ENCODE measurements around the gene SERGEF. TPM values are rescaled to one million over a fixed set of nuclear protein-coding genes. Genes with fewer than 3 reads are reported as not detected.

SERGEF gene
- total and polyA plus RNA-seq, 7 donors, result 24.0 to 50.4 (median 30.7) TPM

DNA sequence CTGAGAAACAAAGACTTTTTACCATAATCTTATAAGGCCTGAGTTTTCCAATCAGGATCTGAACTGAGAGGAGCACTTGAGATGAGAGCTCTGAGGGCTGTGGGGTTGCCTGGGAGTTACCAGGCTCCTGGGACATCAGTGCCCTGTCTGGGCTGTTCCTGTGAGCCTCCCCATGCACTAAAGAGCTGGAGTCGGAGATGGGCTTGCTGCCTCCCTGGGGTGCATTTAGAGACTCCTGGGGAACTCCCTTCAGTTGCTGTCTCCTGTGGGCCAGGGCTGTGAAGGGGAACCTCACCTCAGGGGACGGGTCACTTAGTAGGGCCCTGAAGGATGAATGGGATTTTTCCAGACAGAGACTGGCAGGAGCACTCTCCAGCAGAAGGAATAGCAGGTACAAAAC is 244.9 kb downstream of the SERGEF start:
- no peak overlapping the region for H3K27ac ChIP-seq
- H3K36me3 ChIP-seq, result no peaks in the 10 kb centered on the region
- H3K4me1 ChIP-seq, result no peaks in the 10 kb centered on the region
- no peak overlapping the region for H3K4me3 ChIP-seq
- TF ChIP-seq EP300 (IDR thresholded peaks at IDR 0.05), result no peak
- TF ChIP-seq, protein P1, sequence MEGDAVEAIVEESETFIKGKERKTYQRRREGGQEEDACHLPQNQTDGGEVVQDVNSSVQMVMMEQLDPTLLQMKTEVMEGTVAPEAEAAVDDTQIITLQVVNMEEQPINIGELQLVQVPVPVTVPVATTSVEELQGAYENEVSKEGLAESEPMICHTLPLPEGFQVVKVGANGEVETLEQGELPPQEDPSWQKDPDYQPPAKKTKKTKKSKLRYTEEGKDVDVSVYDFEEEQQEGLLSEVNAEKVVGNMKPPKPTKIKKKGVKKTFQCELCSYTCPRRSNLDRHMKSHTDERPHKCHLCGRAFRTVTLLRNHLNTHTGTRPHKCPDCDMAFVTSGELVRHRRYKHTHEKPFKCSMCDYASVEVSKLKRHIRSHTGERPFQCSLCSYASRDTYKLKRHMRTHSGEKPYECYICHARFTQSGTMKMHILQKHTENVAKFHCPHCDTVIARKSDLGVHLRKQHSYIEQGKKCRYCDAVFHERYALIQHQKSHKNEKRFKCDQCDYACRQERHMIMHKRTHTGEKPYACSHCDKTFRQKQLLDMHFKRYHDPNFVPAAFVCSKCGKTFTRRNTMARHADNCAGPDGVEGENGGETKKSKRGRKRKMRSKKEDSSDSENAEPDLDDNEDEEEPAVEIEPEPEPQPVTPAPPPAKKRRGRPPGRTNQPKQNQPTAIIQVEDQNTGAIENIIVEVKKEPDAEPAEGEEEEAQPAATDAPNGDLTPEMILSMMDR (IDR thresholded peaks at IDR 0.05), result no peak
- no peak for TF ChIP-seq POLR2AphosphoS5 (IDR thresholded peaks at IDR 0.05)
- no peak for TF ChIP-seq POLR2A (IDR thresholded peaks at IDR 0.05)
- peaks cover 0 to 5% (median 0%) of the 10 kb centered on the region in 3 donors for H3K27me3 ChIP-seq
- intact Hi-C loops (cut with DNase I), result no loop called here
- WGBS, 2 donors, result 81 to 95% methylated on average over 2 of the region's 2 CpGs
- no peak for DNase-seq
- H3K9me3 ChIP-seq, result no peaks in the 10 kb centered on the region

DNA sequence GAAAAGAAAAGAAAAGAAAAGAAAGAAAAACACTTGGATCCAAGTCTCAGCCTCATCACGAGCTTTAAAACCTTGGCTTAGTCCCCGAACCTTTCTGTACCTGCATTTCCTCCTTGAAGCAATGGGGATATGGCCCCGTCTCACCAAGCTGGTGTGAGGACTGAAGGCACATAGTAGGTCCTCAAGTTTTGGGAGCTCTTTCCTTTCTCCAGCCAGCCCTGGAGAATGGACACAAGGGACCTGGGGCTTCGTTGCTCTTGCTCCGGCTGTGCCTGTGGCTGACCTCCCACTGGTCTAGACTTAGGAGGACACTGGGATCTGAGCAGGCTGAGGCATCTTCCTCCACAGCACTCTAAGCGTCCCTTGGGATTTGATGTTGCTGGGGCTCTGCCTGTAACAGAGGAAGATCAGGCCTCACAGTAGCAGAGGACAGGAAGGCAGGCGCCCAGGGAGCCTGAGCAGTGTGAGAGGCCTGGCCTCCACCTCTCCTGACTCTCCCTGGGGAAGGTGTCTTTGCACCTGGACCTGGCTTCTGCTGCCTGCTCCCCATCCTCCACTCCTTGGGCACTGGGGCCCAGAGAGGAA is 245.5 kb downstream of the SERGEF start:
- Histone ChIP-seq H3K4me1 (no peaks in the 10 kb centered on the region), H3K4me3 (no peak overlapping the region), H3K27ac (no peak overlapping the region), H3K27me3 (peaks cover 0 to 5% (median 0%) of the 10 kb centered on the region in 3 donors), H3K9me3 (no peaks in the 10 kb centered on the region), H3K36me3 (no peaks in the 10 kb centered on the region)
- DNase-seq, result no peak
- 83 to 90% methylated on average over 7 of the region's 7 CpGs for WGBS, 2 donors
- TF ChIP-seq EP300 (IDR thresholded peaks at IDR 0.05), result no peak
- no peak for TF ChIP-seq POLR2AphosphoS5 (IDR thresholded peaks at IDR 0.05)
- no peak for TF ChIP-seq POLR2A (IDR thresholded peaks at IDR 0.05)
- TF ChIP-seq, protein P1 (IDR thresholded peaks at IDR 0.05), result no peak
- intact Hi-C loops (cut with DNase I), result no loop called here

DNA sequence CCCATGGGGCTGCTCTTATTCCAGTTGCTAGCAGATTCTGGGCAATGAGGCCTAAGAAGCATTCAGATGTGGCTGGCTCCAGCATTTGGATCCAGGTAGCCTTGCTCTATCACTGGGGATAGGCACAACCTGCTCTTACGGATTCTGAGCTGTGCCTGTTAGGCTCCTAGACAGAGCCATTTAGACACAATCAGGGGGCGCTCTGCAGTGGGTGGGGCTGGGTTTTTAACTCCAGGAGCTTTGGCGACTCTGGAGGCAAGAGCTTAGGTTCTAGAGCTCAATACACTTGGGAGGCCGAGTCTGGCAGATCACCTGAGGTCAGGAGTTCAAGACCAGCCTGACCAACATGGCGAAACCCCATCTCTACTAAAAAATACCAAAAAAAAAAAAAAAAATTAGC is 246.3 kb downstream of the SERGEF start:
- TF ChIP-seq POLR2AphosphoS5 (IDR thresholded peaks at IDR 0.05), result no peak
- TF ChIP-seq, protein P1 (IDR thresholded peaks at IDR 0.05), result no peak
- no peak for TF ChIP-seq POLR2A (IDR thresholded peaks at IDR 0.05)
- TF ChIP-seq EP300 (IDR thresholded peaks at IDR 0.05), result no peak
- no peak for DNase-seq
- Histone ChIP-seq H3K36me3 (no peaks in the 10 kb centered on the region), H3K27me3 (peaks cover 0 to 5% (median 0%) of the 10 kb centered on the region in 3 donors), H3K4me3 (no peak overlapping the region), H3K9me3 (no peaks in the 10 kb centered on the region), H3K4me1 (no peaks in the 10 kb centered on the region), H3K27ac (no peak overlapping the region)
- intact Hi-C loops (cut with DNase I), result no loop called here
- 87 to 90% methylated on average over 5 of the region's 5 CpGs for WGBS, 2 donors

DNA sequence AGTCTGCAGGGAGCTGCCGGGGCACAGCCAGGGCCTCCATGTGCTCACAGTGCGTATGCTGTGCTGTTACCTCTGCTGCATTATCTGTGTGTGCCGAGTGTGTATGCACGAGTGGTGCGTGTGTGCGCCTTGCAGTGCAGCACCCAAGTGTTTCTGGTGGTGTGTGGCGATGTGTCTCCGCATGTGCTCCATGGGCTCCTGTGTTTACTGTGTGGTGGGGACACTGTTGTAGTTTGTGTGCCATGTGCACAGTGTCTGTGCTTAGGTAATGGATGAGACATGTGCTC is 246.8 kb downstream of the SERGEF start:
- intact Hi-C loops (cut with DNase I), result no loop called here
- H3K36me3 ChIP-seq, result no peaks in the 10 kb centered on the region
- no peaks in the 10 kb centered on the region for H3K4me1 ChIP-seq
- no peak for TF ChIP-seq POLR2AphosphoS5 (IDR thresholded peaks at IDR 0.05)
- TF ChIP-seq, protein P1 (IDR thresholded peaks at IDR 0.05), result no peak
- TF ChIP-seq POLR2A (IDR thresholded peaks at IDR 0.05), result no peak
- DNase-seq, result no peak
- no peak overlapping the region for H3K27ac ChIP-seq
- 94 to 96% methylated on average over 8 of the region's 8 CpGs for WGBS, 2 donors
- peaks cover 0 to 5% (median 0%) of the 10 kb centered on the region in 3 donors for H3K27me3 ChIP-seq
- no peaks in the 10 kb centered on the region for H3K9me3 ChIP-seq
- H3K4me3 ChIP-seq, result no peak overlapping the region
